SH-SY5Y (cell line): ENCODE data around the gene VAC14.

ENCODE experiments used
- GATA2 ChIP-seq: IDR thresholded peaks from 2 replicates; pipeline ENCODE4 v1.6.1; 2011; ENCODE audit warnings: mild to moderate bottlenecking, low read depth, low read length
- GATA3 ChIP-seq: IDR thresholded peaks from 2 replicates; pipeline ENCODE4 v1.6.1; 2011; ENCODE audit warnings: low read depth, mild to moderate bottlenecking, low read length, moderate library complexity

The VAC14 gene

DNA sequence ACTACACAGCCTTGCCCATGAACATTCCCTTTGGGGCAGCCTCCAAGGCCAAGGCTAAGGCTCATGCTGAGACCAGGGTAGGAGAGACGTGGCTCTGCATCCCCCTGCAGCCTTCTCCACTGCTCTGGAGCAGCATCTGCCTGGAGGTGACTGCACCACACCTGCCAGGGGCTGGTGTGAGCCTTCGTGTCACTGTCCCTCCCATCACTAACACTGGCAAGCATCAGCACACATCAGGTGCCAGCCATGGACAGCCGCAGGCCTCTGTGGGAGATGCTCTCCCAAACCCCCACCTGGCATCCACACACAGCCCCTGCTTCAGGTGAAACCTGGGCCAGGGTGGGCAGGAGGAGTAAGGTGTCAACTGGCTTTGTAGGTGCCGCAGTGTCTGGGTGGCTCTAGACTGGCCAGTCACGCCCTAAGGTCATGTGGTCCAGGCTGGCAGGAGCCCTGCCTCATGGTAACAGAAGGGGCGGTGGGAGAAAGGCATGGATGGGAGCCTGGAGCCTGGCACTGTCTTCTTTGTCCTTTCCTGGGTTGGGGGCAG, 97.0 kb downstream of the VAC14 start:
- TF ChIP-seq GATA3 (no peak), GATA2 (no peak)

GRCh38 chr16:70703041-70703834, 97.7 kb downstream of the VAC14 start:
- no peak for TF ChIP-seq GATA3
- TF ChIP-seq GATA2 = no peak

- TF ChIP-seq GATA2 = no peak
- no peak for TF ChIP-seq GATA3
Measured at GRCh38 chr16:70702624-70703023, 98.3 kb downstream of the VAC14 start.

- TF ChIP-seq GATA2 (no peak), GATA3 (no peak)
Measured at GRCh38 chr16:70701998-70702397, 99.0 kb downstream of the VAC14 start.

- no peak for TF ChIP-seq GATA2
- no peak for TF ChIP-seq GATA3
Measured at GRCh38 chr16:70701596-70701995, 99.4 kb downstream of the VAC14 start.

- no peak for TF ChIP-seq GATA2
- no peak for TF ChIP-seq GATA3
Measured at GRCh38 chr16:70701036-70701435, 99.9 kb downstream of the VAC14 start.

- no peak for TF ChIP-seq GATA3
- no peak for TF ChIP-seq GATA2
Measured at GRCh38 chr16:70700101-70701020, 100.6 kb downstream of the VAC14 start.

- TF ChIP-seq GATA3 (no peak), GATA2 (no peak)
Measured at GRCh38 chr16:70699696-70700095, 101.3 kb downstream of the VAC14 start.

- TF ChIP-seq GATA3 (no peak), GATA2 (no peak)
Measured at GRCh38 chr16:70698901-70699300, 102.1 kb downstream of the VAC14 start.

GRCh38 chr16:70697594-70698170, 103.3 kb downstream of the VAC14 start:
- TF ChIP-seq GATA2 (no peak), GATA3 (no peak)

DNA sequence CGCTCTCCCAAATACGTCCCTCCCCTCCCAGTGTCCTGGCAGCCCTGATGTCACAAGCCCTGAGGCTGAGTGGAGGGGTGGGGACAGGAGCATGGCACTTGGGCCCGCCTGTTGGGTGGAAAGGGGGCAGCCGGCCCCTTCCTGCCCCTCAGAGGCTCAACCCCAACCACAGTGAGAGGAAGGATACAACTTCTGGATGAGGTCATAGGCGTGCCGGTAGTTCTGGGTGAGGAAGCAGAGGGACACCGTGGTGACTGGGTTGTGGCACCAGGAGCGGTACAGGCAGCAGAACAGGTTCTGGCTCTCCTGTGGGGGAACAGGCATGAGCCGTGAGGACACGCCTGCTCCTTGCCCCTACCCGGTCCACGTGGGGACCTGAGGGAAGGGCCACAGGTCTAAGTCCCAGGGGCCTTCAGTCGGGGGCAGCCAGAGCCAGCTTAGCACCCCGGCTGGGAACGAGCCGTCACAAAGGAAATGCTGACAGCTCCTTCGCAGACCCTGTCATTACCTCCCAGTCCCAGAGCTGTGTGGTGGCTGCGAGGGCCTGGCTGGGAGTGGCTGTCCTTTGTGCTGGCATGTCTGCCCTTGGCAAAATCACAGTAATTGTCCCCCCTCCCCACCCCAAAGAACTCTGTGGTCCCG, 103.9 kb downstream of the VAC14 start:
- TF ChIP-seq GATA3 (no peak), GATA2 (no peak)

GRCh38 chr16:70696355-70696754, 104.6 kb downstream of the VAC14 start:
- TF ChIP-seq GATA2 (no peak), GATA3 (no peak)

DNA sequence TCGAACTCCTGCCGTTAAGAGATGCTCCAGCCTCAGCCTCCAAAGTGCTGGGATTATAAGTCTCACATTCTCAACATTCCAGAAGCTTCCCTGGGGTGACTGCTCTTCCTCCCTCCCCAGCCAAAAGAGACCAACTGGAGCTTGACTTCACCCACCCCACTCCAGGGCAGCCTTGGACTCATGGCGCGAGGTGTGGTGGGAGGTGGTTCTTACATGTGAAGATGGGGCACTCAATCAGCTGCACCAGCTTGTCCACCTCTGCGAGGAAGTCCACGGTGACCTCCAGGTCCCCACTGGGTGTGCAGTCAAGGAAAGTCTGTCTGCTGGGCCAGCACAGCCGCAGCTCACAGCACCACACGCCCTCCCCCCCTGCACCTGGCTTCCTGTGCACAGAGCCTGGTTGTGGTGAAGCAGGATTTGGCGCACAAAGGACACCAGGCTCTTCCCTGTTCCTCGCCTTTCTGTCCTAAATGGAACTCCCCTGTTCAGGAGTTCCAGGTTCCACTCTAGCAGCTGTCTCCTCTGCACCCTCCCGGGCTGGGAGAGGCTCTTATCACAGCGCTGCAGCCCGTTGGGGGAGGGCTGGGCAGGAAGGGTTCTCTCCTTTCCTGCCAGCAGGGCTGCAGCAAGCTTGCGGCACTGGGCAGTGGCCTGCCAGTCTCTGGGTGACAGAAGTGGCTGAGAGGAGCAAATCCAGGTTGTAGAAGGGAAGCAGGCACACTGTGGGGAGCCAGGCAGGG, 105.5 kb downstream of the VAC14 start:
- TF ChIP-seq GATA2 (no peak), GATA3 (no peak)
